HG02943 (cell line): ENCODE data around the gene SDK1.
"Not testable (repeated sequence)": the region's sequence is repeated elsewhere in the genome, so short reads cannot be mapped to it uniquely, and the experiment has no call there.

Experiments used
- ATAC-seq: cut with Tn5 transposase; IDR thresholded peaks from one replicate; pipeline ENCODE4 v1.9.1; 2021; ENCODE audit warnings: mild to moderate bottlenecking, low read depth, moderate library complexity; ENCODE audit not compliant: unreplicated experiment

SDK1 gene

GRCh38 chr7:4074994-4075393, 773.9 kb downstream of the SDK1 start:
- no peak for ATAC-seq

GRCh38 chr7:4076701-4077294, 775.7 kb downstream of the SDK1 start:
- ATAC-seq = no peak

GRCh38 chr7:4077980-4078379, 776.9 kb downstream of the SDK1 start:
- ATAC-seq = no peak

- ATAC-seq = no peak
These were observed 777.5 kb downstream of the SDK1 start for GRCh38 chr7:4078580-4078979.

GRCh38 chr7:4079366-4079765, 778.3 kb downstream of the SDK1 start:
- ATAC-seq = no peak

GRCh38 chr7:4079956-4080355, 778.9 kb downstream of the SDK1 start:
- ATAC-seq = no peak

- no peak for ATAC-seq
These were observed 779.9 kb downstream of the SDK1 start for GRCh38 chr7:4080954-4081353.

GRCh38 chr7:4083513-4083912, 782.5 kb downstream of the SDK1 start:
- ATAC-seq = no peak

- ATAC-seq = no peak
These were observed 783.2 kb downstream of the SDK1 start for GRCh38 chr7:4084271-4084670.

- no peak for ATAC-seq
These were observed 785.1 kb downstream of the SDK1 start for GRCh38 chr7:4085937-4086691.

GRCh38 chr7:4086723-4087122, 785.7 kb downstream of the SDK1 start:
- no peak for ATAC-seq

- no peak for ATAC-seq
These were observed 790.7 kb downstream of the SDK1 start for GRCh38 chr7:4091767-4092166.

- no peak for ATAC-seq
These were observed 792.0 kb downstream of the SDK1 start for GRCh38 chr7:4093035-4093434.

GRCh38 chr7:4093483-4093882, 792.4 kb downstream of the SDK1 start:
- no peak for ATAC-seq

- ATAC-seq = not testable (repeated sequence)
These were observed 793.1 kb downstream of the SDK1 start for GRCh38 chr7:4094158-4094557.

- no peak for ATAC-seq
These were observed 796.1 kb downstream of the SDK1 start for GRCh38 chr7:4097001-4097609.

GRCh38 chr7:4098169-4098568, 797.1 kb downstream of the SDK1 start:
- no peak for ATAC-seq

GRCh38 chr7:4099651-4100050, 798.6 kb downstream of the SDK1 start:
- ATAC-seq = no peak

- no peak for ATAC-seq
These were observed 799.1 kb downstream of the SDK1 start for GRCh38 chr7:4100148-4100547.

- ATAC-seq = no peak
These were observed 799.6 kb downstream of the SDK1 start for GRCh38 chr7:4100691-4101090.

GRCh38 chr7:4102231-4102841, 801.3 kb downstream of the SDK1 start:
- no peak for ATAC-seq
